VCaP (cell line): ENCODE results near the gene NCOA5.

Experiments used
- H3K27ac ChIP-seq: fragments of 450-650 bp; 2 replicates; pipeline ENCODE4 v1.5.1; 2017
- TF ChIP-seq, protein P1 (sequence below): fragments of 450-650 bp; conservative IDR thresholded peaks from 2 replicates; pipeline ENCODE4 v1.5.1; 2017; ENCODE audit warnings: mild to moderate bottlenecking, moderate library complexity

The NCOA5 gene

GRCh38 chr20:46111028-46111835 is 21.5 kb upstream of the NCOA5 start:
- TF ChIP-seq, protein P1, sequence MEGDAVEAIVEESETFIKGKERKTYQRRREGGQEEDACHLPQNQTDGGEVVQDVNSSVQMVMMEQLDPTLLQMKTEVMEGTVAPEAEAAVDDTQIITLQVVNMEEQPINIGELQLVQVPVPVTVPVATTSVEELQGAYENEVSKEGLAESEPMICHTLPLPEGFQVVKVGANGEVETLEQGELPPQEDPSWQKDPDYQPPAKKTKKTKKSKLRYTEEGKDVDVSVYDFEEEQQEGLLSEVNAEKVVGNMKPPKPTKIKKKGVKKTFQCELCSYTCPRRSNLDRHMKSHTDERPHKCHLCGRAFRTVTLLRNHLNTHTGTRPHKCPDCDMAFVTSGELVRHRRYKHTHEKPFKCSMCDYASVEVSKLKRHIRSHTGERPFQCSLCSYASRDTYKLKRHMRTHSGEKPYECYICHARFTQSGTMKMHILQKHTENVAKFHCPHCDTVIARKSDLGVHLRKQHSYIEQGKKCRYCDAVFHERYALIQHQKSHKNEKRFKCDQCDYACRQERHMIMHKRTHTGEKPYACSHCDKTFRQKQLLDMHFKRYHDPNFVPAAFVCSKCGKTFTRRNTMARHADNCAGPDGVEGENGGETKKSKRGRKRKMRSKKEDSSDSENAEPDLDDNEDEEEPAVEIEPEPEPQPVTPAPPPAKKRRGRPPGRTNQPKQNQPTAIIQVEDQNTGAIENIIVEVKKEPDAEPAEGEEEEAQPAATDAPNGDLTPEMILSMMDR: no peak
- H3K27ac ChIP-seq: no peak overlapping the region

GRCh38 chr20:46108976-46109375 is 19.2 kb upstream of the NCOA5 start:
- H3K27ac ChIP-seq: no peak overlapping the region
- TF ChIP-seq, protein P1: no peak

GRCh38 chr20:46108435-46108841 is 18.7 kb upstream of the NCOA5 start:
- TF ChIP-seq, protein P1: no peak
- no peak overlapping the region for H3K27ac ChIP-seq

DNA sequence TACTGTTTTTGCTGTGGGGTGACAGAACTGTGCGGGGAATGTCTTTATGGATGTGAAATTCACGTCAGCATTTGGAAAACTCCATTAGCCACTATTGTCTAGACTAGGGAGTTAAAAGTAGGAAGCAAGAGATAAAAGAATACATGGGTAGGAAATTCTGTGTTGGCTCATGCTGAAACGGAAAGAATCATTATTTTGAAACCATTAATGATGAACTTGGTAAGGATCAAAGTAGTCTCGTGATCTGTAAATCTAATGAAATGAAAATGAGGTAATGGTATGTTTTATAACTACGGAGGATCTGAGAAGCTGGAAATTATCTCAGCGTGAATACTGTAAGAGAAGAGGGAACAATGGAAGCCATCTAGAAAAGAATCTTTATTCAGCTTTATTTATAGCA is 17.3 kb upstream of the NCOA5 start:
- no peak overlapping the region for H3K27ac ChIP-seq
- TF ChIP-seq, protein P1: no peak

DNA sequence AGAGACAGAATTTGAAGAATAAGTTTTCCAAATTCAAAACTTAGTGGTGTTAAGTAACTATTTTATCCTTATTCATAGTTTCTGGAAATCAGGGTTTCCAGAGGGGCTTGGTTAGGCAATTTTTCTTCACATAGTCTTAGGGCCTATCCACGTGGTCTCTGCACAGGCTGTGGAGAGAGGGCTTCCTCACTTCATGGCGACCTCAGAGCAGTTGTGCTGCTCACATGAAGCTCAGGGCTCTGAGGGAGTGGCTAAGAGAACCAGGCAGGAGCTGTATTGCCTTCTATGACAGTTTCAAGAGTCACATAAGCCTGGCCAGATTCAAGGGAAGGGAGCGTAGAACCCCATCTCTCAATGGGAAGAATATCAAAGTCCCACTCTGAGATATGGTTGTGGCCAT is 14.5 kb upstream of the NCOA5 start:
- no peak overlapping the region for H3K27ac ChIP-seq
- TF ChIP-seq, protein P1: no peak

- no peak overlapping the region for H3K27ac ChIP-seq
- TF ChIP-seq, protein P1: no peak
Measured at GRCh38 chr20:46102940-46103339, 13.2 kb upstream of the NCOA5 start.

DNA sequence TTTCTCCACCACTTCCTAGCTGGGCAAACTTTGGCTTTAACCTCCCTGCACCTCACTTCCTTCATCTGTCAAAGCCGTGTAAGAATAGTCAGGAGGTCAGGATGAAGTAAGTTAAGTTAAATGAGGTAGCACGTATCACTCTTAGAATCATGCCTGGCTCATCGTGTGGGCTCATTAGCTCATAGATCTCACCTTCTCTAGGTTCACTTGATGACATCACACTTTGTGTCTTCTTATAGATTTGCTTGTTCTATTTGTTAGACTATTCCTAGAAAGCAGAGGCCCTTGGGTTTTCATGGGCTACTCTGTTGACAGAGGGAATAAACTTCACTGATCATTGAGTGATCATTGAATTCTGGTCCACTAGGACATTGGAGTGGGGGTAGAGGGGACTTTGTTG is 12.2 kb upstream of the NCOA5 start:
- TF ChIP-seq, protein P1: no peak
- no peak overlapping the region for H3K27ac ChIP-seq
